HEK293 (cell line): Measurements from ENCODE around the gene SRRD.

Experiments
- BCL11B ChIP-seq: fragments of 450-650 bp; formaldehyde crosslinking; IDR thresholded peaks from 2 replicates; pipeline ENCODE4 v1.5.1; 2016; ENCODE audit warnings: low read depth, missing biosample characterization, missing genetic modification characterization
- GLI2 ChIP-seq: fragments of 450-650 bp; formaldehyde crosslinking; IDR thresholded peaks from 2 replicates; pipeline ENCODE4; 2017; ENCODE audit warnings: missing biosample characterization, missing genetic modification characterization, low read depth, borderline replicate concordance
- GLI4 ChIP-seq: fragments of 450-650 bp; formaldehyde crosslinking; IDR thresholded peaks from 2 replicates; pipeline ENCODE4 v1.5.1; 2016; ENCODE audit warnings: missing biosample characterization, missing genetic modification characterization
- MYNN ChIP-seq: fragments of 450-650 bp; formaldehyde crosslinking; IDR thresholded peaks from 2 replicates; pipeline ENCODE4 v1.5.1; 2016; ENCODE audit warnings: missing biosample characterization, missing genetic modification characterization, borderline replicate concordance
- PRDM1 ChIP-seq: fragments of 450-650 bp; formaldehyde crosslinking; IDR thresholded peaks from 2 replicates; pipeline ENCODE4; 2016; ENCODE audit warnings: missing biosample characterization, missing genetic modification characterization
- TCF7L2 ChIP-seq: IDR thresholded peaks from 2 replicates; pipeline ENCODE4 v1.6.1; 2011; ENCODE audit warnings: low read depth, mild to moderate bottlenecking, inconsistent platforms, low read length, moderate library complexity, borderline replicate concordance
- ZFP37 ChIP-seq: fragments of 450-650 bp; formaldehyde crosslinking; IDR thresholded peaks from 2 replicates; pipeline ENCODE4 v1.5.1; 2016; ENCODE audit warnings: missing biosample characterization, missing genetic modification characterization
- ZNF10 ChIP-seq: fragments of 450-650 bp; formaldehyde crosslinking; IDR thresholded peaks from 2 replicates; pipeline ENCODE4 v1.5.1; 2017; ENCODE audit warnings: missing biosample characterization, missing genetic modification characterization
- ZNF112 ChIP-seq: fragments of 450-650 bp; formaldehyde crosslinking; IDR thresholded peaks from 2 replicates; pipeline ENCODE4 v1.5.0; 2017; ENCODE audit warnings: missing biosample characterization, missing genetic modification characterization
- ZNF174 ChIP-seq: fragments of 450-650 bp; formaldehyde crosslinking; IDR thresholded peaks from 2 replicates; pipeline ENCODE4 v1.5.0; 2017; ENCODE audit warnings: missing biosample characterization, mild to moderate bottlenecking, missing genetic modification characterization
- ZNF175 ChIP-seq: fragments of 450-650 bp; formaldehyde crosslinking; IDR thresholded peaks from 2 replicates; pipeline ENCODE4 v1.5.1; 2016; ENCODE audit warnings: missing biosample characterization, missing genetic modification characterization
- ZNF202 ChIP-seq: fragments of 450-650 bp; formaldehyde crosslinking; IDR thresholded peaks from 2 replicates; pipeline ENCODE4 v1.5.1; 2016; ENCODE audit warnings: missing biosample characterization, missing genetic modification characterization, borderline replicate concordance
- ZNF266 ChIP-seq: fragments of 450-650 bp; formaldehyde crosslinking; IDR thresholded peaks from 2 replicates; pipeline ENCODE4 v1.5.1; 2016; ENCODE audit warnings: missing biosample characterization, missing genetic modification characterization, low read depth
- ZNF292 ChIP-seq: fragments of 450-650 bp; formaldehyde crosslinking; IDR thresholded peaks from 2 replicates; pipeline ENCODE4 v1.5.1; 2016; ENCODE audit warnings: low read depth, missing biosample characterization, missing genetic modification characterization, borderline replicate concordance
- ZNF302 ChIP-seq: fragments of 450-650 bp; formaldehyde crosslinking; IDR thresholded peaks from 2 replicates; pipeline ENCODE4 v1.5.1; 2016; ENCODE audit warnings: missing biosample characterization, missing genetic modification characterization, low read depth
- ZNF510 ChIP-seq: fragments of 450-650 bp; formaldehyde crosslinking; IDR thresholded peaks from 2 replicates; pipeline ENCODE4 v1.5.1; 2018; ENCODE audit warnings: mild to moderate bottlenecking, missing genetic modification characterization, missing biosample characterization; ENCODE audit not compliant: insufficient replicate concordance
- ZNF530 ChIP-seq: fragments of 450-650 bp; formaldehyde crosslinking; IDR thresholded peaks from 2 replicates; pipeline ENCODE4 v1.5.1; 2016; ENCODE audit warnings: low read depth, missing biosample characterization, missing genetic modification characterization
- ZNF585B ChIP-seq: fragments of 450-650 bp; formaldehyde crosslinking; IDR thresholded peaks from 2 replicates; pipeline ENCODE4 v1.5.1; 2016; ENCODE audit warnings: missing biosample characterization, missing genetic modification characterization
- ZNF660 ChIP-seq: fragments of 450-650 bp; IDR thresholded peaks from 2 replicates; pipeline ENCODE4 v1.5.1; 2018; ENCODE audit warnings: missing biosample characterization, mild to moderate bottlenecking, missing genetic modification characterization
- ZNF664 ChIP-seq: fragments of 450-650 bp; formaldehyde crosslinking; IDR thresholded peaks from 2 replicates; pipeline ENCODE4 v1.5.1; 2016; ENCODE audit warnings: missing biosample characterization, missing genetic modification characterization
- ZNF776 ChIP-seq: fragments of 450-650 bp; formaldehyde crosslinking; IDR thresholded peaks from 2 replicates; pipeline ENCODE4 v1.5.0; 2017; ENCODE audit warnings: missing biosample characterization, missing genetic modification characterization, borderline replicate concordance
- ZNF792 ChIP-seq: fragments of 450-650 bp; formaldehyde crosslinking; IDR thresholded peaks from 2 replicates; pipeline ENCODE4 v1.5.1; 2016; ENCODE audit warnings: missing biosample characterization, missing genetic modification characterization
- TF ChIP-seq, protein P1 (sequence below): fragments of 450-650 bp; formaldehyde crosslinking; IDR thresholded peaks from 2 replicates; pipeline ENCODE4 v1.5.1; 2016; ENCODE audit warnings: missing biosample characterization, missing genetic modification characterization, borderline replicate concordance
- TF ChIP-seq, protein P2 (sequence below): IDR thresholded peaks from 2 replicates; pipeline ENCODE4 v1.6.1; 2011; ENCODE audit warnings: mild to moderate bottlenecking, low read depth, low read length, borderline replicate concordance
- TF ChIP-seq, protein P3 (sequence below): fragments of 450-650 bp; formaldehyde crosslinking; IDR thresholded peaks from 2 replicates; pipeline ENCODE4 v1.5.1; 2016; ENCODE audit warnings: missing biosample characterization, missing genetic modification characterization

SRRD gene

DNA sequence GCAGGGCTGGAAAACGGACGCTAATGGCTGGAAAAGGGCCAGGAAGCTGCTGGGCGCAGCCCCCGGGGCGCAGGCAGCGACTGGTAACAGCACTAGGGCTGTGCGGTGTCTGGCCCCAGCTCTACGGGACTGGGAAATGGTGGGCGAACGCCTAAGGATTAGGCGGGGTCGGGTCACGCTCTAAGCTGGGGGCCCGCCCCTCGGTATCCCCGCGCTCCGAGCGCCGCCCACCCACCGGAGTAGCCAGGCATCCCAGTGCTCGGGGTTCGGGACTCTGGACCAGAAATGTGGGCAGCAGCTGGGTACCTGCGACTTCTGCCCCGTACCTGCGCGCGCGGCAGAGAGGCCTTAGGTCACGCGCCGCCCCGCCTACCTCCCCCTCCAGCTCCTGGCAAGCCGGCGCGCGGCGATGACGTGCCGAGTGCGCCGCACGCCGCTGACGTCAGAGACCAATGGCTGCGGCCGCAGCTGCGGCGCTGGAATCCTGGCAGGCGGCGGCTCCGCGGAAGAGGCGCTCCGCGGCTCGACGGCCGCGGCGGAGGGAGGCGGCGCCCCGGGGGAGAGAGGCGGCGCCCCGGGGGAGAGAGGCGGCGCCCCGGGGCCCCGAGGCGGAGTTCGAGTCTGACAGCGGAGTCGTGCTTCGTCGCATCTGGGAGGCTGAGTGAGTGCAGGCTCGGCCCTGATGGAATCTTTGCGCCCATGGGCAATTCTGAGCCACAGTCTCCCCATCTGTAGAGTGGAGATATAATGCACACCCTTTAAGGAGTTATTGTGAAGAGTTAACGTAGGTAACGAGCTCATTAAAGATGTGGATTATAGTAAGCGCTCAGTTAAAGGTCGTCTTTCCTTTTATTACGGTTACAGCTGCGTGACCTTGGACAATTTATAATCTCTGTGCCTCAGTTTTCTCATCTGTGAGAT lies at the start of gene SRRD, which contains the start of gene HPS4 (continued):
- TF ChIP-seq, protein P1, sequence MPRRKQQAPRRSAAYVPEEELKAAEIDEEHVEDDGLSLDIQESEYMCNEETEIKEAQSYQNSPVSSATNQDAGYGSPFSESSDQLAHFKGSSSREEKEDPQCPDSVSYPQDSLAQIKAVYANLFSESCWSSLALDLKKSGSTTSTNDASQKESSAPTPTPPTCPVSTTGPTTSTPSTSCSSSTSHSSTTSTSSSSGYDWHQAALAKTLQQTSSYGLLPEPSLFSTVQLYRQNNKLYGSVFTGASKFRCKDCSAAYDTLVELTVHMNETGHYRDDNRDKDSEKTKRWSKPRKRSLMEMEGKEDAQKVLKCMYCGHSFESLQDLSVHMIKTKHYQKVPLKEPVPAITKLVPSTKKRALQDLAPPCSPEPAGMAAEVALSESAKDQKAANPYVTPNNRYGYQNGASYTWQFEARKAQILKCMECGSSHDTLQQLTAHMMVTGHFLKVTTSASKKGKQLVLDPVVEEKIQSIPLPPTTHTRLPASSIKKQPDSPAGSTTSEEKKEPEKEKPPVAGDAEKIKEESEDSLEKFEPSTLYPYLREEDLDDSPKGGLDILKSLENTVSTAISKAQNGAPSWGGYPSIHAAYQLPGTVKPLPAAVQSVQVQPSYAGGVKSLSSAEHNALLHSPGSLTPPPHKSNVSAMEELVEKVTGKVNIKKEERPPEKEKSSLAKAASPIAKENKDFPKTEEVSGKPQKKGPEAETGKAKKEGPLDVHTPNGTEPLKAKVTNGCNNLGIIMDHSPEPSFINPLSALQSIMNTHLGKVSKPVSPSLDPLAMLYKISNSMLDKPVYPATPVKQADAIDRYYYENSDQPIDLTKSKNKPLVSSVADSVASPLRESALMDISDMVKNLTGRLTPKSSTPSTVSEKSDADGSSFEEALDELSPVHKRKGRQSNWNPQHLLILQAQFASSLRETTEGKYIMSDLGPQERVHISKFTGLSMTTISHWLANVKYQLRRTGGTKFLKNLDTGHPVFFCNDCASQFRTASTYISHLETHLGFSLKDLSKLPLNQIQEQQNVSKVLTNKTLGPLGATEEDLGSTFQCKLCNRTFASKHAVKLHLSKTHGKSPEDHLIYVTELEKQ (tag by site-specific recombination), result peak; percentile 24; the same call in 1 of the 2 replicates
- no peak for TF ChIP-seq ZNF10
- TF ChIP-seq PRDM1 (tag by site-specific recombination), result no peak
- TF ChIP-seq ZNF266, result no peak
- no peak for TF ChIP-seq ZNF792
- no peak for TF ChIP-seq TCF7L2
- no peak for TF ChIP-seq ZNF175
- TF ChIP-seq ZNF530, result no peak
- TF ChIP-seq, protein P2, sequence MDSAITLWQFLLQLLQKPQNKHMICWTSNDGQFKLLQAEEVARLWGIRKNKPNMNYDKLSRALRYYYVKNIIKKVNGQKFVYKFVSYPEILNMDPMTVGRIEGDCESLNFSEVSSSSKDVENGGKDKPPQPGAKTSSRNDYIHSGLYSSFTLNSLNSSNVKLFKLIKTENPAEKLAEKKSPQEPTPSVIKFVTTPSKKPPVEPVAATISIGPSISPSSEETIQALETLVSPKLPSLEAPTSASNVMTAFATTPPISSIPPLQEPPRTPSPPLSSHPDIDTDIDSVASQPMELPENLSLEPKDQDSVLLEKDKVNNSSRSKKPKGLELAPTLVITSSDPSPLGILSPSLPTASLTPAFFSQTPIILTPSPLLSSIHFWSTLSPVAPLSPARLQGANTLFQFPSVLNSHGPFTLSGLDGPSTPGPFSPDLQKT, result no peak
- no peak for TF ChIP-seq ZNF292 (tag by site-specific recombination)
- no peak for TF ChIP-seq ZNF585B
- no peak for TF ChIP-seq MYNN
- TF ChIP-seq, protein P3, sequence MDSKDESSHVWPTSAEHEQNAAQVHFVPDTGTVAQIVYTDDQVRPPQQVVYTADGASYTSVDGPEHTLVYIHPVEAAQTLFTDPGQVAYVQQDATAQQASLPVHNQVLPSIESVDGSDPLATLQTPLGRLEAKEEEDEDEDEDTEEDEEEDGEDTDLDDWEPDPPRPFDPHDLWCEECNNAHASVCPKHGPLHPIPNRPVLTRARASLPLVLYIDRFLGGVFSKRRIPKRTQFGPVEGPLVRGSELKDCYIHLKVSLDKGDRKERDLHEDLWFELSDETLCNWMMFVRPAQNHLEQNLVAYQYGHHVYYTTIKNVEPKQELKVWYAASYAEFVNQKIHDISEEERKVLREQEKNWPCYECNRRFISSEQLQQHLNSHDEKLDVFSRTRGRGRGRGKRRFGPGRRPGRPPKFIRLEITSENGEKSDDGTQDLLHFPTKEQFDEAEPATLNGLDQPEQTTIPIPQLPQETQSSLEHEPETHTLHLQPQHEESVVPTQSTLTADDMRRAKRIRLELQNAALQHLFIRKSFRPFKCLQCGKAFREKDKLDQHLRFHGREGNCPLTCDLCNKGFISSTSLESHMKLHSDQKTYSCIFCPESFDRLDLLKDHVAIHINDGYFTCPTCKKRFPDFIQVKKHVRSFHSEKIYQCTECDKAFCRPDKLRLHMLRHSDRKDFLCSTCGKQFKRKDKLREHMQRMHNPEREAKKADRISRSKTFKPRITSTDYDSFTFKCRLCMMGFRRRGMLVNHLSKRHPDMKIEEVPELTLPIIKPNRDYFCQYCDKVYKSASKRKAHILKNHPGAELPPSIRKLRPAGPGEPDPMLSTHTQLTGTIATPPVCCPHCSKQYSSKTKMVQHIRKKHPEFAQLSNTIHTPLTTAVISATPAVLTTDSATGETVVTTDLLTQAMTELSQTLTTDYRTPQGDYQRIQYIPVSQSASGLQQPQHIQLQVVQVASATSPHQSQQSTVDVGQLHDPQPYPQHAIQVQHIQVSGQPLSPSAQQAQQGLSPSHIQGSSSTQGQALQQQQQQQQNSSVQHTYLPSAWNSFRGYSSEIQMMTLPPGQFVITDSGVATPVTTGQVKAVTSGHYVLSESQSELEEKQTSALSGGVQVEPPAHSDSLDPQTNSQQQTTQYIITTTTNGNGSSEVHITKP (tag by site-specific recombination), result peak; percentile 29; the same call in 1 of the 2 replicates
- TF ChIP-seq ZNF660 (tag by site-specific recombination), result peak; percentile 80
- TF ChIP-seq ZNF174 (tag by site-specific recombination), result no peak
- no peak for TF ChIP-seq GLI2 (tag by site-specific recombination)
- no peak for TF ChIP-seq ZNF202 (tag by site-specific recombination)
- peak; percentile 74 for TF ChIP-seq BCL11B
- TF ChIP-seq ZFP37 (tag by site-specific recombination), result peak; percentile 69
- TF ChIP-seq ZNF776 (tag by site-specific recombination), result no peak
- peak; percentile 94 for TF ChIP-seq ZNF664 (tag by site-specific recombination)
- TF ChIP-seq ZNF112 (tag by site-specific recombination), result no peak
- no peak for TF ChIP-seq ZNF510 (tag by site-specific recombination)
- TF ChIP-seq ZNF302, result no peak
- TF ChIP-seq GLI4 (tag by site-specific recombination), result no peak
